Natural killer cell (primary cell): Measurements from ENCODE around the gene RETREG1. TPM values are rescaled to one million over a fixed set of nuclear protein-coding genes. Genes with fewer than 3 reads are reported as not detected.

Experiments
- ATAC-seq, 3 donors: fragments of 150-1000 bp in 2 of 3; fragments of 200-7000 bp in 1 of 3; cut with Tn5 transposase; 1 replicate in 1 of 3; 2 replicates in 2 of 3; pipeline ENCODE4 v1.10.0; 2021; ENCODE audit warnings: mild to moderate bottlenecking in 2 of 3, moderate library complexity in 2 of 3
- DNase-seq, 2 donors: peaks; one replicate each; pipeline versions ENCODE4 v3.0.0 to v3.0.0-alpha.2; 2013 to 2021; ENCODE audit warnings: mixed read lengths in 1 of 2
- H3K27ac ChIP-seq: one replicate; pipeline ENCODE4 v1.5.1; 2013; ENCODE audit warnings: mild to moderate bottlenecking, low read length
- H3K27me3 ChIP-seq: one replicate; pipeline ENCODE4 v1.6.1; 2013; ENCODE audit warnings: low read length; ENCODE audit not compliant: control insufficient read depth, insufficient read depth
- H3K36me3 ChIP-seq: one replicate; pipeline ENCODE4 v1.6.1; 2013; ENCODE audit warnings: low read length; ENCODE audit not compliant: control insufficient read depth, insufficient read depth
- H3K4me1 ChIP-seq: one replicate; pipeline ENCODE4 v1.6.1; 2013; ENCODE audit warnings: low read length; ENCODE audit not compliant: control insufficient read depth, insufficient read depth
- H3K4me3 ChIP-seq: one replicate; pipeline ENCODE4 v1.5.1; 2013; ENCODE audit warnings: low read length
- H3K9me3 ChIP-seq: one replicate; pipeline ENCODE4 v1.6.1; 2013; ENCODE audit warnings: low read length; ENCODE audit not compliant: control insufficient read depth, insufficient read depth
- H3K27ac Mint-ChIP-seq, 2 donors: one replicate each; pipeline ENCODE4 v1.8.0; 2022; ENCODE audit warnings: mild to moderate bottlenecking in 2 of 2, mixed read lengths in 2 of 2, moderate library complexity in 1 of 2
- H3K27me3 Mint-ChIP-seq, 2 donors: one replicate each; pipeline ENCODE4 v1.8.0; 2022; ENCODE audit warnings: low read depth in 2 of 2, mixed read lengths in 2 of 2
- H3K36me3 Mint-ChIP-seq: one replicate; pipeline ENCODE4 v1.8.0; 2022; ENCODE audit warnings: mixed read lengths
- H3K4me1 Mint-ChIP-seq, 2 donors: one replicate each; pipeline ENCODE4 v1.8.0; 2022; ENCODE audit warnings: mixed read lengths in 2 of 2
- H3K4me3 Mint-ChIP-seq: one replicate; pipeline ENCODE4 v1.8.0; 2022; ENCODE audit warnings: mild to moderate bottlenecking, moderate library complexity, mixed read lengths
- H3K9me3 Mint-ChIP-seq, 2 donors: one replicate each; pipeline ENCODE4 v1.8.0; 2022; ENCODE audit warnings: mixed read lengths in 2 of 2
- WGBS: methylation state at CpG from one replicate; pipeline ENCODE4 v1.1.7; 2013; ENCODE audit warnings: missing lambda C conversion rate; ENCODE audit not compliant: insufficient coverage; 5-methylcytosine and 5-hydroxymethylcytosine counted together
- intact Hi-C: fragments of 100-400 bp; cut with micrococcal nuclease; formaldehyde crosslinking; loops from one replicate; pipeline ENCODE4 v1.14.2; 2022
- total RNA-seq, 4 donors: library from RNA; stranded (reverse); fragments of 120-200 nt in 1 of 4; gene quantifications; one replicate each; pipeline versions ENCODE4 v1.2.3 to v1.2.4, GENCODE V29; 2013 to 2022
- TF ChIP-seq, protein P1 (sequence below): fragments of 200-600 bp; IDR thresholded peaks from one replicate; pipeline ENCODE4 v1.8.0; 2022; ENCODE audit warnings: antibody characterized with exemption

Gene RETREG1
- total RNA-seq, 3 donors from 2014 or later (not counting 1 experiment from before 2014, with no cell fraction given), result 2.1 to 4.5 (median 3.3) TPM

DNA sequence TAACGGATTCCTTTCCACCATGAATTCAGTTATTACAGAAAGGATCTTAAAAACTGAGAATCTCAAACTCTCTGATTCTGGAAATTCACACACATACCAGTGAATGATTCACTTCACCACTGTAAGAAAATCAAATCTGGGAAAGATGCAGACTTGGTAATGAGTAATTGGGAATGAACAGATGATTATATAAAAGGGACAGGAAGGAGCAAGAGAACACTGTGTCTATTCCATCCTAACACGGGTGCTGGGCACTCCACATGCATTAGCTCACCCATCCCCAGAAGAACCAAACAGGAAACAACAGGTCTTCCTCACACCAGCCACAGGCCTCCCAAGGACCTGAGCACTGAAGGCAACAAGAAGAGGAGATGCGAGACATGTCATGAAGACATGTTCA is 76.4 kb downstream of the RETREG1 start:
- TF ChIP-seq, protein P1, sequence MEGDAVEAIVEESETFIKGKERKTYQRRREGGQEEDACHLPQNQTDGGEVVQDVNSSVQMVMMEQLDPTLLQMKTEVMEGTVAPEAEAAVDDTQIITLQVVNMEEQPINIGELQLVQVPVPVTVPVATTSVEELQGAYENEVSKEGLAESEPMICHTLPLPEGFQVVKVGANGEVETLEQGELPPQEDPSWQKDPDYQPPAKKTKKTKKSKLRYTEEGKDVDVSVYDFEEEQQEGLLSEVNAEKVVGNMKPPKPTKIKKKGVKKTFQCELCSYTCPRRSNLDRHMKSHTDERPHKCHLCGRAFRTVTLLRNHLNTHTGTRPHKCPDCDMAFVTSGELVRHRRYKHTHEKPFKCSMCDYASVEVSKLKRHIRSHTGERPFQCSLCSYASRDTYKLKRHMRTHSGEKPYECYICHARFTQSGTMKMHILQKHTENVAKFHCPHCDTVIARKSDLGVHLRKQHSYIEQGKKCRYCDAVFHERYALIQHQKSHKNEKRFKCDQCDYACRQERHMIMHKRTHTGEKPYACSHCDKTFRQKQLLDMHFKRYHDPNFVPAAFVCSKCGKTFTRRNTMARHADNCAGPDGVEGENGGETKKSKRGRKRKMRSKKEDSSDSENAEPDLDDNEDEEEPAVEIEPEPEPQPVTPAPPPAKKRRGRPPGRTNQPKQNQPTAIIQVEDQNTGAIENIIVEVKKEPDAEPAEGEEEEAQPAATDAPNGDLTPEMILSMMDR, result no peak
- Mint-ChIP-seq H3K4me3 (no peak overlapping the region), H3K9me3 (peaks cover 0 to 3% of the 10 kb centered on the region in 2 donors), H3K27me3 (peaks cover 0 to 8% of the 10 kb centered on the region in 2 donors), H3K4me1 (peaks cover 5 to 9% of the 10 kb centered on the region in 2 donors), H3K27ac (no peak overlapping the region), H3K36me3 (no peaks in the 10 kb centered on the region)
- Histone ChIP-seq H3K9me3 (no peaks in the 10 kb centered on the region), H3K4me3 (no peak overlapping the region), H3K27me3 (no peaks in the 10 kb centered on the region), H3K27ac (no peak overlapping the region), H3K4me1 (no peaks in the 10 kb centered on the region), H3K36me3 (no peaks in the 10 kb centered on the region)
- intact Hi-C loops, result no loop called here
- ATAC-seq, result no peak
- no peak for DNase-seq
- 77% methylated on average over 3 of the region's 3 CpGs for WGBS

DNA sequence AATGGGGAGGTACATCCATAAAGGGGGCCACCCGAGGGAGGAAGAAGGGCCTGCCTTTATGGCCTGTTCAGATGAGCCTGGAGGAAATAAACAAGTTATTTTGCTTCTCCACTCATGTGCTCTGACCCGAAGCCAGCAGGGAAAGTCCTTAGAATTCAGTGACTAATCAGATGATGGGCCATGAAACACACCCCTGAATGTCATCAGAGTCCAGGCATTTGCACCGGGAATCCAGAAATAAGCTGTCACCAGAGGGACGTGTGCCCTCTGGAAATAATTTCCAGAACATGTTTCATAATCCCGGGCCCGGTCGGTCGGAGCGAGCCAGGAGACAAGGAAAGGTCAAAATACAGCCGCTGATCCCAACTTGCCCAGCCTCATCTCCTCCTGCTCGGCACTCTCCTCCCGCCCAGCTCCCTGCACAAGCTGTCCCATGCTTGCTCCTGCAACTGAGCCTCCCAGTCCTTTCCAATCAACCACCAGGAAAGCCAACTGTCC is 77.6 kb downstream of the RETREG1 start:
- DNase-seq (no peak), ATAC-seq (no peak)
- no peaks in the 10 kb centered on the region for H3K9me3 ChIP-seq
- Mint-ChIP-seq H3K27me3 (peaks cover 0 to 8% of the 10 kb centered on the region in 2 donors), H3K27ac (no peak overlapping the region), H3K36me3 (no peaks in the 10 kb centered on the region), H3K4me3 (no peak overlapping the region), H3K9me3 (peaks cover 0 to 3% of the 10 kb centered on the region in 2 donors), H3K4me1 (peaks cover 5 to 9% of the 10 kb centered on the region in 2 donors)
- no peaks in the 10 kb centered on the region for H3K36me3 ChIP-seq
- intact Hi-C loops, result no loop called here
- no peak overlapping the region for H3K4me3 ChIP-seq
- WGBS, result 91% methylated on average over 12 of the region's 12 CpGs
- no peaks in the 10 kb centered on the region for H3K4me1 ChIP-seq
- H3K27me3 ChIP-seq, result no peaks in the 10 kb centered on the region
- H3K27ac ChIP-seq, result no peak overlapping the region
- TF ChIP-seq, protein P1, result no peak

DNA sequence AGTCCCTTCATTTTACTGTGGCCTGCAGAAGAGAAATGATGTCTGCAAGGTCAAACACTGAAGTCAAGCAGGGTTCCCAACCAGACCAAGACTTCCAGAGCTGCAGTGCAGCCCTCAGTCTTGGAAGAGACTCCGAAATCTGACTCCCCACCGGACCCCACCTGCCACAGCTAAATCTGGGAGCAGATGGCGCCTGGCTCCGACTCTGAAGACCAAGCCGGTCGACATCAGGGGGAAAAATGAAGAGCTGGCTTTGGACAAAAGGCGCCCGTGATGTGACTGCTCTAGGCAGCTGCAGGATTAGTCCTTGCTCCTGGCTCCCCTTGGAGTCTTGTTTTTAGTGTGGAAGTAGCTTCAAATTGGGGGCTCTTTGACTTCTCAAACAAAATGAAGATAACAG is 78.8 kb downstream of the RETREG1 start:
- Histone ChIP-seq H3K27me3 (no peaks in the 10 kb centered on the region), H3K27ac (no peak overlapping the region), H3K4me3 (no peak overlapping the region), H3K9me3 (no peaks in the 10 kb centered on the region), H3K4me1 (no peaks in the 10 kb centered on the region), H3K36me3 (no peaks in the 10 kb centered on the region)
- Mint-ChIP-seq H3K36me3 (no peaks in the 10 kb centered on the region), H3K27me3 (peaks cover 0 to 8% of the 10 kb centered on the region in 2 donors), H3K9me3 (peaks cover 0 to 3% of the 10 kb centered on the region in 2 donors), H3K27ac (no peak overlapping the region), H3K4me3 (no peak overlapping the region), H3K4me1 (peaks cover 5 to 9% of the 10 kb centered on the region in 2 donors)
- TF ChIP-seq, protein P1, result no peak
- ATAC-seq (no peak), DNase-seq (no peak)
- 96% methylated on average over 8 of the region's 8 CpGs for WGBS
- intact Hi-C loops, result no loop called here

DNA sequence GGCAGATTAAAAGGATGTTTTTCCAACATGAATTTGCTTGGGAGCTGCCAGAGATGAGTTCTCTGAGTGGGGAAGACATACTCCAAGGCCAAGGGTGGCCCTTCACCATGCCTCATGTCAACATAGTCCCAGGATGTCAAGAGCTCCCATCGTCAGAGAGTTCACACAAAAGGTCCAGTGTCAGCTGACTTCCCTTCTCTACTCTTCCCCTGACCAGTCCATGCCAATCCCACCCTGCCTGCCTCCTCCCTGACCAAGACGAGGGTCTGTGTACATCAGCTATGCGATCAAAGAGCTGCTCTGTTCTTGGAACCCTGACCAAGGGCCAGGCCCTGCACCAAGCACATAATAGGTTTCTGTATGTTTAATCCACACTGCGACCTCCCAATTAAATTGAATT is 80.0 kb downstream of the RETREG1 start:
- H3K27ac ChIP-seq, result no peak overlapping the region
- no peak overlapping the region for H3K4me3 Mint-ChIP-seq
- no peaks in the 10 kb centered on the region for H3K36me3 Mint-ChIP-seq
- ATAC-seq (no peak), DNase-seq (no peak)
- intact Hi-C loops, result no loop called here
- peaks cover 0 to 8% of the 10 kb centered on the region in 2 donors for H3K27me3 Mint-ChIP-seq
- H3K27ac Mint-ChIP-seq, result no peak overlapping the region
- 85% methylated on average over 4 of the region's 4 CpGs for WGBS
- H3K9me3 Mint-ChIP-seq, result peaks cover 0 to 3% of the 10 kb centered on the region in 2 donors
- H3K4me3 ChIP-seq, result no peak overlapping the region
- H3K27me3 ChIP-seq, result no peaks in the 10 kb centered on the region
- H3K36me3 ChIP-seq, result no peaks in the 10 kb centered on the region
- H3K4me1 Mint-ChIP-seq, result peaks cover 5 to 9% of the 10 kb centered on the region in 2 donors
- TF ChIP-seq, protein P1, result no peak
- no peaks in the 10 kb centered on the region for H3K4me1 ChIP-seq
- H3K9me3 ChIP-seq, result no peaks in the 10 kb centered on the region
